ENCODE results near the gene MUC22. TPM values are rescaled to one million over a fixed set of nuclear protein-coding genes. Genes with fewer than 3 reads are reported as not detected.

Gene MUC22
- total RNA-seq, 1 experiment from 2014 or later: not detected

- H3K4me3 ChIP-seq (ENCODE audit: low read length): no peak overlapping the region
- CTCF ChIA-PET: no interaction called here
- H3K79me2 ChIP-seq (ENCODE audit: low read length): no peaks in the 10 kb centered on the region
- no peak overlapping the region for H3K27ac ChIP-seq (ENCODE audit: low read length)
- no peaks in the 10 kb centered on the region for H4K20me1 ChIP-seq (ENCODE audit: low read length)
- DNase-seq (no peak), ATAC-seq (no peak)
- H3K9me3 ChIP-seq (ENCODE audit: low read length): 0 out of 2 replicates have a peak, but pooled peaks cover 3% of the 10 kb centered on the region
- no peak overlapping the region for H3K4me2 ChIP-seq (ENCODE audit: low read length)
- intact Hi-C loops (cut with micrococcal nuclease): no loop called here
- no peaks in the 10 kb centered on the region for H3F3A ChIP-seq (ENCODE audit: low read length, unreplicated experiment)
- H3K36me3 ChIP-seq (ENCODE audit: low read depth, low read length): no peaks in the 10 kb centered on the region
- no peaks in the 10 kb centered on the region for H3K9me2 ChIP-seq (replicated peaks; ENCODE audit: low read length)
- no peaks in the 10 kb centered on the region for H3K4me1 ChIP-seq (ENCODE audit: insufficient read depth, low read length)
- H3K27me3 ChIP-seq (ENCODE audit: low read length): no peaks in the 10 kb centered on the region
- no peak overlapping the region for H2AFZ ChIP-seq (ENCODE audit: low read length)
- H3K9ac ChIP-seq (ENCODE audit: low read length): no peak overlapping the region
- POLR2A ChIA-PET (ENCODE audit: unreplicated experiment): no interaction called here
- BruUV-seq (replicated peaks): no TSS peak
- TF ChIP-seq EZH2 (IDR thresholded peaks at IDR 0.05; ENCODE audit: low read length, unreplicated experiment) (no peak), EZH2phosphoT487 (IDR thresholded peaks at IDR 0.05; ENCODE audit: borderline replicate concordance, low read length) (no peak), CTCF (conservative IDR thresholded peaks at IDR 0.05; ENCODE audit: low read depth, low read length) (no peak)
Observed at GRCh38 chr6:31025595-31025994, 15.3 kb downstream of the MUC22 start.

- H3K36me3 ChIP-seq (ENCODE audit: low read depth, low read length): no peaks in the 10 kb centered on the region
- DNase-seq: no peak
- no peak for ATAC-seq
- H3K79me2 ChIP-seq (ENCODE audit: low read length): no peaks in the 10 kb centered on the region
- ChIA-PET POLR2A (ENCODE audit: unreplicated experiment) (no interaction called here), CTCF (no interaction called here)
- H3K4me2 ChIP-seq (ENCODE audit: low read length): no peak overlapping the region
- intact Hi-C loops (cut with micrococcal nuclease): no loop called here
- H3K9ac ChIP-seq (ENCODE audit: low read length): no peak overlapping the region
- H3K27me3 ChIP-seq (ENCODE audit: low read length): no peaks in the 10 kb centered on the region
- no peak overlapping the region for H2AFZ ChIP-seq (ENCODE audit: low read length)
- H3K9me3 ChIP-seq (ENCODE audit: low read length): 0 out of 2 replicates have a peak, but pooled peaks cover 3% of the 10 kb centered on the region
- no peaks in the 10 kb centered on the region for H3K4me1 ChIP-seq (ENCODE audit: insufficient read depth, low read length)
- no peak overlapping the region for H3K27ac ChIP-seq (ENCODE audit: low read length)
- BruUV-seq (replicated peaks): no TSS peak
- no peaks in the 10 kb centered on the region for H4K20me1 ChIP-seq (ENCODE audit: low read length)
- TF ChIP-seq EZH2phosphoT487 (IDR thresholded peaks at IDR 0.05; ENCODE audit: borderline replicate concordance, low read length) (no peak), EZH2 (IDR thresholded peaks at IDR 0.05; ENCODE audit: low read length, unreplicated experiment) (no peak), CTCF (conservative IDR thresholded peaks at IDR 0.05; ENCODE audit: low read depth, low read length) (no peak)
- H3F3A ChIP-seq (ENCODE audit: low read length, unreplicated experiment): no peaks in the 10 kb centered on the region
- H3K9me2 ChIP-seq (replicated peaks; ENCODE audit: low read length): no peaks in the 10 kb centered on the region
- no peak overlapping the region for H3K4me3 ChIP-seq (ENCODE audit: low read length)
Observed at GRCh38 chr6:31031095-31031494, 20.8 kb downstream of the MUC22 start.

- BruUV-seq (replicated peaks): no TSS peak
- Histone ChIP-seq H4K20me1 (ENCODE audit: low read length) (no peaks in the 10 kb centered on the region), H3K4me2 (ENCODE audit: low read length) (no peak overlapping the region), H3K9me3 (ENCODE audit: low read length) (0 out of 2 replicates have a peak, but pooled peaks cover 3% of the 10 kb centered on the region), H3F3A (ENCODE audit: low read length, unreplicated experiment) (no peaks in the 10 kb centered on the region), H3K27me3 (ENCODE audit: low read length) (no peaks in the 10 kb centered on the region), H3K9me2 (replicated peaks; ENCODE audit: low read length) (no peaks in the 10 kb centered on the region), H3K4me1 (ENCODE audit: insufficient read depth, low read length) (0 out of 2 replicates have a peak, but pooled peaks cover 5% of the 10 kb centered on the region), H3K9ac (ENCODE audit: low read length) (no peak overlapping the region), H3K79me2 (ENCODE audit: low read length) (no peaks in the 10 kb centered on the region), H3K4me3 (ENCODE audit: low read length) (no peak overlapping the region), H3K27ac (ENCODE audit: low read length) (no peak overlapping the region), H2AFZ (ENCODE audit: low read length) (no peak overlapping the region), H3K36me3 (ENCODE audit: low read depth, low read length) (no peaks in the 10 kb centered on the region)
- intact Hi-C loops (cut with micrococcal nuclease): no loop called here
- DNase-seq (no peak), ATAC-seq (no peak)
- no peak for TF ChIP-seq EZH2phosphoT487 (IDR thresholded peaks at IDR 0.05; ENCODE audit: borderline replicate concordance, low read length)
- no peak for TF ChIP-seq CTCF (conservative IDR thresholded peaks at IDR 0.05; ENCODE audit: low read depth, low read length)
- TF ChIP-seq EZH2 (IDR thresholded peaks at IDR 0.05; ENCODE audit: low read length, unreplicated experiment): no peak
- ChIA-PET POLR2A (ENCODE audit: unreplicated experiment) (no interaction called here), CTCF (no interaction called here)
Observed at GRCh38 chr6:31033075-31033474, 22.8 kb downstream of the MUC22 start.
